Ovary (tissue), 3 donors: ENCODE data around the gene HDAC5.

Source experiments
- EP300 ChIP-seq: sonication (generic); formaldehyde crosslinking; IDR thresholded peaks from one replicate; pipeline ENCODE4 v1.6.1; 2017; ENCODE audit warnings: antibody characterized with exemption
- POLR2A ChIP-seq: fragments of 450-650 bp; IDR thresholded peaks from one replicate; pipeline ENCODE4 v1.6.1; 2017; ENCODE audit warnings: antibody characterized with exemption, mild to moderate bottlenecking, moderate library complexity
- TF ChIP-seq, protein P1 (sequence below), 3 donors: fragments of 450-650 bp in 2 of 3; fragments of 200-600 bp in 1 of 3; IDR thresholded peaks; one replicate each; pipeline versions ENCODE4 v1.5.1 to v1.8.0; 2016 to 2022; ENCODE audit warnings: antibody characterized with exemption in 3 of 3, mild to moderate bottlenecking in 1 of 3
- donor health status: DM: no; HTN: no; CAD: no.

DNA sequence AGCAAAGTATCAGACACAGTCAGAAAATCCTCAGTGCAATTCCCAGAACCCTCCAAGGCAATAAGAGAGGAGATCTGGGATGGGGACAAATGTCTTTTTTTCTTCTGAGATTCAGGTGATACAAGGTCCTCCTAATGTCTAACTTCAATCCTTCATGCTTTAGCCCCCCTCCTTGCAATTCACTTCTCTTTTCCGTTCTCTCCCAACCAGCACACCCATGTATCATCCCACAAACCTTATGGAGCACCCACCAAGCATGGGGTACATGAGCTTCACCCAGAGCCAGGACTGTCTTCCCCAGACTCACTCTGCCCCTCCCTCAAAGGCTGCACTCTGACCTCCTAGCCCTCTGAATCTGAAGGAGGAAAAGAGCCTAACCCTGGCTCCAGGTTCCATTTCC, 10.1 kb downstream of the HDAC5 start:
- TF ChIP-seq, protein P1, sequence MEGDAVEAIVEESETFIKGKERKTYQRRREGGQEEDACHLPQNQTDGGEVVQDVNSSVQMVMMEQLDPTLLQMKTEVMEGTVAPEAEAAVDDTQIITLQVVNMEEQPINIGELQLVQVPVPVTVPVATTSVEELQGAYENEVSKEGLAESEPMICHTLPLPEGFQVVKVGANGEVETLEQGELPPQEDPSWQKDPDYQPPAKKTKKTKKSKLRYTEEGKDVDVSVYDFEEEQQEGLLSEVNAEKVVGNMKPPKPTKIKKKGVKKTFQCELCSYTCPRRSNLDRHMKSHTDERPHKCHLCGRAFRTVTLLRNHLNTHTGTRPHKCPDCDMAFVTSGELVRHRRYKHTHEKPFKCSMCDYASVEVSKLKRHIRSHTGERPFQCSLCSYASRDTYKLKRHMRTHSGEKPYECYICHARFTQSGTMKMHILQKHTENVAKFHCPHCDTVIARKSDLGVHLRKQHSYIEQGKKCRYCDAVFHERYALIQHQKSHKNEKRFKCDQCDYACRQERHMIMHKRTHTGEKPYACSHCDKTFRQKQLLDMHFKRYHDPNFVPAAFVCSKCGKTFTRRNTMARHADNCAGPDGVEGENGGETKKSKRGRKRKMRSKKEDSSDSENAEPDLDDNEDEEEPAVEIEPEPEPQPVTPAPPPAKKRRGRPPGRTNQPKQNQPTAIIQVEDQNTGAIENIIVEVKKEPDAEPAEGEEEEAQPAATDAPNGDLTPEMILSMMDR (IDR thresholded peaks at IDR 0.05), result no peak
- TF ChIP-seq POLR2A (no peak), EP300 (no peak)
